GM04504 (cell line): ENCODE results near the gene ENDOV.

ENCODE experiments used
- DNase-seq: peaks from one replicate; pipeline ENCODE4 v3.0.0-alpha.2; 2012; ENCODE audit warnings: low read depth

Gene ENDOV

DNA sequence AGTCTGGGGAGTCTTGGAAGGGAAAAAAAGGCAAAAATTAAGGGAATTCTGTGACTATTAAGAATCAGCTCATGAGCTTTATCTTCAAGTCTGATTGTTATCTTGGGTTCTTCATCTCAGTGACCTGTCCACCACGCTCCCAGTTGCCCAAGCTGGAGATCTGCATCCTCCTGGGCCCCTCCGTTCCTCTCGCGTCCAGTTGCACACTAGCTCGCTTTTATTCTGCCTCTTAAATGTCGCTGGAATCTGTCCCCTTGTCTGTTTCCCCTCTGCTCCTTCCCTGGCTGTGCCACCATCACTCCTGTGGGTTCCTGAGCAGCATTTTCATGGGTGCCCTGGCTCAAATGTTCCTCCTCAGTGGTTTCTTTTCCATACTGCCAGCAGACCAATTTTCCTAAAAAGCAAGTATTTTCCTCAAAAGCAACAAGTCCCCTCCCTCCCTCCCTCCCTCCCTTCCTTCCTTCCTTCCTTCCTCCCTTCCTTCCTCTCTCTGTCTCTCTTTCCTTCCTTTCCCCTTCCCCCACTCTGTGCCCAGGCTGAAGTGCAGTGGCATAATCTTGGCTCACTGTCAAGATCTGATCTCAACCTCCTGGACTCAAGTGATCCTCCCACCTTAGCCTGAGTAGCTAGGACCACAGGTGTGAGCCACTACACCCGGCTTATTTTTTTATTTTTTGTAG, 1.4 kb downstream of the ENDOV start:
- DNase-seq = no peak

DNA sequence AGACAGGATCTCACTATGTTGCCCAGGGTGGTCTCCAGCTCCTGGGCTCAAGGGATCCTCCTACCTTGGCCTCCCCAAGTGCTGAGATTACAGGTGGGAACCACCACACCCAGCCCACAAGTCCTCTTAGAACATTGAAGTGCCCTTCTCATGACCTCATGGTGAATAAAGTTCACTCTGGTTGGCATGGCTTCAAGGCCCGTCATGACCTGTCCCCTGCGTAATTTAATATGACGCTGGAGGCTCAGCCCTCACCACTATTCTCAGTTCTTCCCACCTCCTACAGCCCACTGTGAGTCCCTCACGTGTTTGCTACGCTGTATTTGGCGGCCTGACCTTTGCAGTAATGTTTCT, 1.9 kb downstream of the ENDOV start:
- no peak for DNase-seq

DNA sequence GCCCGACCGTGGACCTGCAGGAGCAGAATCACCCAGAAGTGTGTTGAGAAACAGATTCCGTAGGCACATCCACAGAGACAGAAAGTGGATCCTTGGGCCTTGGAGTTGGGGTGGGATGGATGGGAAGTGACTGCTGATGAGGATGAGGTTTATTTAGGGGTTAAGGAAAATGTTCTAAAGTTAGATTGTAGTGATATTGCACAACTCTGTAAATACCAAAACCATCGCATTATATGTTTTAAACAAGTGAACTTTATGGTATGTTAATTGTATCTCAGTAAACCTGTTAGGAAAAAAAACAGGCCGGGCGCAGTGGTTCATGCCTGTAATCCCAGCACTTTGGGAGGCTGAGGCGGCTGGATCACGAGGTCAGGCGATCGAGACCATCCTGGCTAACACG, 3.6 kb downstream of the ENDOV start:
- no peak for DNase-seq

DNA sequence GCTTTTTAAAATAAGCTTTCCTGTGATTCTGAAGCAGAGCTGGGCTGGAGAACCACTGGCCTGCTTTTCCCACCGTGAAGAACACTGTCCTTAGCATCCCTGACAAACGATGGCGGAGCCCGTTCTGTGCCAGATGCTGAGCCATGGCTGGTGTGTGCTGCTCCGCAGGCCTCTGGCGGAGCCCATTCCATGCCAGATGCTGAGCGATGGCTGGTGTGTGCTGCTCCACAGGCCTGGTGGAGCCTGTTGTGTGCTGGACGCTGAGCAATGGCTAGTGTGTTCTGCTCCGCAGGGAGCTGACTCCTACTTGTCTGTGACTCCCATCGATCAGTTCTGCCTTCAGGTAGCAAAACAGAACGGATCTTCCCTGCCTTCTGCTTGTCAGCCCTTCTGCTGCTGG, 4.3 kb downstream of the ENDOV start:
- no peak for DNase-seq

GRCh38 chr17:80421381-80422090, 6.6 kb downstream of the ENDOV start:
- no peak for DNase-seq

GRCh38 chr17:80422276-80422675, 7.3 kb downstream of the ENDOV start:
- no peak for DNase-seq

DNA sequence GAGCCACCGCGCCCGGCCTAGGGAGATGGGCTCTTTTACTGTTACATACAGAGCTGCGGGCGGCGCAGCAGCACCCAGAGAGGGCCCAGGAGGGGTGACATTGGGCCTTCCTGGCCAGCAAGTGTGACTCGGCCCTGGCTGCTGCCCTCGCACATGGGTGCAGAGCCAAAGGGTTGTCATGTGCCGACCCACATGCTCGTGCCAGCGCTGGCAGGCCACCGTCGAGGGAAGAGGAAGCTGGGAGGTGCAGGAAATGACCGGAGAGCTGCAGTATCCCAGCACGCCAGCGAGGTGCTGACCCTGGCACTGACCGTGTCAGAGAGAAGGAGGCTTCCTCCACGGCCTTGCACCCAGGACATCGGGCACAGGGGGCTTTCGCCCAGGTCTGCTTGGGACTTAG, 8.0 kb downstream of the ENDOV start:
- DNase-seq = no peak

DNA sequence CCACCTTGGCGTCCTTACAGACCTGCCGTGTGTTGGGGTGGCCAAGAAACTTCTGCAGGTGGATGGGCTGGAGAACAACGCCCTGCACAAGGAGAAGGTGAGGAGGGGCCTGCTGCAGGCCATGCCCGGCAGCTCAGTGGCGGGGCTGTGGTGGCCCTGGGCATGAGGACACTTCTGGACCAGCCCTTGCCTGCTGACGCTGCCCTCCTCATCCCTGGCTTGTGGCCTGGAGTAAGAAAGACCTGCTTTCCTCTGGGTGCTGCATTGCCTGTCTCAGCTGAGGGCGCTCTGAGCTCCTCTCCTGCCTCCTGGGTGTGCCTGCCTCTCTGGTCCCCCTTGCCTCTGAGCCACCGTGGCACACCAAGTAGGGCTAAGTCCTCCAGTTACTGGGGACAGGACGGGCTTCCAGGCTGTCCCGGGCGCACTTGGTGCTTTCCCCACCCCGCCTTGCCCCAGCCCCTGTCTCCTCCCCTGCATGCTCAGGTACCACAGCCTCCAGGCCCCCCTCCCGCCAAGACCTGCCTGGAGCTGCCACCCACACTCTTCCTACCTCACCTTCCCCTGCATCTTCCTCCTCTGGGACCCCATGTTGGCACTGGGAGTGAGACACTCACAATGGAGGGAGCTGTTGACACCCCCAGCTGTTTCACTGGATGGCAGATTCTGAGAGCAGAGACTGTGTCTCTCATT, 8.7 kb downstream of the ENDOV start:
- no peak for DNase-seq

DNA sequence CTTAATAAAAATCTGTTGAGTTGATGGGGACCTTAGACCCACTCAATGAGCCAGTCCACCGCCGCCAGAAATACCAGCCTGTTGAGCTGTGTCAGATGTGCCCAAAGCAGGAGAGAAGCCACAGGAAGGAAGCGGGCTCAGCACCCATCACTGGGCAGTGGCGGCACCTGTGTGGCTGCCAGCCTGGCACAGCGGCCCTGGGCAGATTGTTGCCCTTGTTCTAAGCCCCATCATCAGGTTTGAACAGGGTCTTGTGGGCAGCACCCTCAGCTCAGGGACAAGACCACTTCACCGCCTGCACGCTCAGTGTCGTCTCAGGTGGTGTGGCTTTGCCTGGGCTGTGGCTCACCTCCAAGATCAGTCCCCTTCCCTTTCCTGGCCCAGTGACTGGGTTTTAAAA, 9.3 kb downstream of the ENDOV start:
- DNase-seq = no peak

DNA sequence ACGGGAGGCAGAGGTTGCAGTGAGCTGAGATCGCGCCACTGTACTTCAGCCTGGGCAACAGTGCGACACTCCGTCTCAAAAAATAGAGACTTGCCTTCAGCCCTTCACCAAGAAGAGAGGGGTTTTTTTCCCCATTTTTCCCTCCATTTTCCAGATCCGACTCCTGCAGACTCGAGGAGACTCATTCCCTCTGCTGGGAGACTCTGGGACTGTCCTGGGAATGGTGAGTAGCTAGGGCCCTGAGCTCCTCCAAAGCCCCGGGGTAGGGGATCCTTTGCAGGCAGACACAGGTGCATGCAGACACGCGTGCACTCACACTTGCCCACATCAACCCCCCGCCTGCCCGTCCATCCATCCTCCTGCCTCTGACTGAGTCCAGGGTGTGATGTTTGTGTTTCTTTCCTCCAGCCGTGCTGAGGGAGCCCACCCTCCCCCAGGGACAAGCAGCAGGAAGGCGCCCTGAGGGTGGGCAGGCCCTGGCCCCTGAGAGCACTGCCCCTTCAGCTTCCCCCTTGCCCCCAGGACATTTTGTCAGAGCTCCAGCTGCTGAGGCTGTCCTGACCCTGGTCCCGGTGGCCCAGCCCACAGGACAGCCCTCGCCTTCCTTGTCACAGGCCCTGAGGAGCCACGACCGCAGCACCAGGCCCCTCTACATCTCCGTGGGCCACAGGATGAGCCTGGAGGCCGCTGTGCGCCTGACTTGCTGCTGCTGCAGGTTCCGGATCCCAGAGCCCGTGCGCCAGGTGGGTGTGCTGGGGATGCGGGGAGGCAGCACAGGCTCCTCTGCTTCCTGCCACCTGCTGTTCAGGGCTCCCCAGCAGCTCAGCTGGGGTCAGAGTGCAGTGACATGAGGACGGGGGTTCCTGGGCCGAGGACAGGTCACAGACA, 10.2 kb downstream of the ENDOV start:
- no peak for DNase-seq

DNA sequence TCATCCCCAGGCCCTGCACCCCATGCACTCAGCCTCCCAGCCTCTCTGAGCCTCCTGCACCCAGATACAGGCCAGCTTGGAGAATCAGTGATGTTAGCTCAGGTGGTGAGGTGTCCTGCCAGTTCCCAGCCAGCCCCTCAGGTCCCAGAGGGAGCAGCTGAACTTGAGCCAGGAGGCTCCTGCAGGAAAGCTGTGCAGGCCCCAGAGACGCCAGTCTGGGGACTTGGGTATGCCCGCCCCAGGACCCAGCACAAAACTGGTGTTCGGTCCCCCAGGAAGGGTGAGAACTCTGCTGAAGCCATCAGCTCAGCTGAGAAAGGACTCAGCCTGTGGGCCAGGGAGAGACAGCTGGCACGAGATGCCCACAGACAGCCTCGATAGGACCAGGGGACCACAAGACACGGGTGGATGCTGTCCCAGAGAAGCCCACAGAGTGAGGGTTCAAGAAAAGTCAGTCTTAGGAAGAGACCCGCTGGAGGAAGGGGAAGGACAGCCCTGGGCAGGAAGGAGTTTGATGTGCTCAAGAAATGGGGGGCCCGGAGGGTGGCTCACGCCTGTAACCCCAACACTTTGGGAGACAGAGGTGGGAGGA, 11.0 kb downstream of the ENDOV start:
- DNase-seq = no peak

GRCh38 chr17:80426671-80427326, 11.8 kb downstream of the ENDOV start:
- peak; percentile 23 for DNase-seq

GRCh38 chr17:80427366-80428282, 12.7 kb downstream of the ENDOV start:
- DNase-seq = no peak

- DNase-seq = no peak
Observed at GRCh38 chr17:80428363-80428762, 13.4 kb downstream of the ENDOV start.

DNA sequence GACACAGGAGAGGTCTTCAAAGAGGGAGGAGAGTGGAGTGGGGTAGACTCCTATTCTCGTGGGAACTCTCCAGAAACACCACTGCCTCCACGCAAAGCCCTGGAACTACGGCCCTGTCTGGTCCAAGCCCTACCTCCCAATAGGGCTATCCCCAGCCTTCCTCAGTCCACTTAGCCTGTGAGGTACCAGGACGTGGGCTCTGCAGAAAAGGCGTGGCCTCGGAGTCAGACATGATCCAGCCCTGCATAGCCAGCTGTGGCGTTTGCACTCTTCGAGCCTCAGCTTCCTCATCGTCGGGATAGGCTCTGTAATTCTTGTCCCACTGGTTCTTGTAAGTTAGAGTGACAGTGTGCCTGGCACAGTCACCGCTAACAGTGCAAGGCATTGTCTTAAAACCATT, 13.8 kb downstream of the ENDOV start:
- DNase-seq = no peak

- DNase-seq = no peak
Observed at GRCh38 chr17:80429356-80430275, 14.6 kb downstream of the ENDOV start.

- no peak for DNase-seq
Observed at GRCh38 chr17:80430446-80431245, 15.7 kb downstream of the ENDOV start.
